Tibial nerve (tissue), 4 donors: ENCODE data around the gene FBXL19. TPM values are rescaled to one million over a fixed set of nuclear protein-coding genes. Genes with fewer than 3 reads are reported as not detected.

Source experiments
- DNase-seq, 2 donors: peaks; one replicate each; pipeline ENCODE4 v3.0.0-alpha.2; 2019; ENCODE audit warnings: low spot score in 2 of 2
- H3K27ac ChIP-seq, 4 donors: fragments of 200-600 bp; sonication (generic) in 3 of 4; one replicate each; pipeline ENCODE4 v1.5.1; 2017 to 2019; ENCODE audit warnings: mild to moderate bottlenecking in 1 of 4
- H3K27me3 ChIP-seq, 2 donors: fragments of 200-600 bp; sonication (generic) in 1 of 2; one replicate each; pipeline versions ENCODE4 v1.5.1 to v1.6.0; 2017 to 2019
- H3K36me3 ChIP-seq, 3 donors: fragments of 200-600 bp; sonication (generic); one replicate each; pipeline ENCODE4 v1.5.1; 2018 to 2019
- H3K4me1 ChIP-seq, 4 donors: fragments of 200-600 bp; sonication (generic) in 3 of 4; one replicate each; pipeline ENCODE4 v1.5.1; 2017 to 2019
- H3K4me3 ChIP-seq, 4 donors: fragments of 200-600 bp; sonication (generic) in 3 of 4; one replicate each; pipeline ENCODE4 v1.5.1; 2017 to 2019; ENCODE audit warnings: mild to moderate bottlenecking in 1 of 4, moderate library complexity in 1 of 4
- H3K9me3 ChIP-seq, 4 donors: fragments of 200-600 bp; sonication (generic) in 3 of 4; one replicate each; pipeline ENCODE4 v1.5.1; 2017 to 2019
- EP300 ChIP-seq, 2 donors: sonication (generic); formaldehyde crosslinking; IDR thresholded peaks; one replicate each; pipeline ENCODE4 v1.6.1; 2017; ENCODE audit warnings: antibody characterized with exemption in 2 of 2, mild to moderate bottlenecking in 1 of 2
- POLR2A ChIP-seq, 2 donors: fragments of 450-650 bp; IDR thresholded peaks; one replicate each; pipeline ENCODE4 v1.6.1; 2017; ENCODE audit warnings: antibody characterized with exemption in 2 of 2, mild to moderate bottlenecking in 2 of 2, moderate library complexity in 2 of 2
- WGBS, 2 donors: methylation state at CpG; one replicate each; pipeline ENCODE4 v1.1.5; 2018; 5-methylcytosine and 5-hydroxymethylcytosine counted together
- total RNA-seq, 4 donors: library from RNA; depleted of rRNA; stranded (reverse); fragments of >200 nt; gene quantifications; one replicate each; pipeline ENCODE4 v1.1.0, GENCODE V29; 2016
- TF ChIP-seq, protein P1 (sequence below), 5 experiments: fragments of 200-600 bp in 3 of 5; fragments of 450-650 bp in 2 of 5; sonication (generic) in 3 of 5; IDR thresholded peaks; one replicate each; pipeline ENCODE4 v1.5.1; 2016 to 2019; ENCODE audit warnings: antibody characterized with exemption in 5 of 5, mild to moderate bottlenecking in 3 of 5, moderate library complexity in 2 of 5

Gene FBXL19
- total RNA-seq, 4 donors from 2014 or later: 7.4 to 25.8 (median 16.7) TPM

DNA sequence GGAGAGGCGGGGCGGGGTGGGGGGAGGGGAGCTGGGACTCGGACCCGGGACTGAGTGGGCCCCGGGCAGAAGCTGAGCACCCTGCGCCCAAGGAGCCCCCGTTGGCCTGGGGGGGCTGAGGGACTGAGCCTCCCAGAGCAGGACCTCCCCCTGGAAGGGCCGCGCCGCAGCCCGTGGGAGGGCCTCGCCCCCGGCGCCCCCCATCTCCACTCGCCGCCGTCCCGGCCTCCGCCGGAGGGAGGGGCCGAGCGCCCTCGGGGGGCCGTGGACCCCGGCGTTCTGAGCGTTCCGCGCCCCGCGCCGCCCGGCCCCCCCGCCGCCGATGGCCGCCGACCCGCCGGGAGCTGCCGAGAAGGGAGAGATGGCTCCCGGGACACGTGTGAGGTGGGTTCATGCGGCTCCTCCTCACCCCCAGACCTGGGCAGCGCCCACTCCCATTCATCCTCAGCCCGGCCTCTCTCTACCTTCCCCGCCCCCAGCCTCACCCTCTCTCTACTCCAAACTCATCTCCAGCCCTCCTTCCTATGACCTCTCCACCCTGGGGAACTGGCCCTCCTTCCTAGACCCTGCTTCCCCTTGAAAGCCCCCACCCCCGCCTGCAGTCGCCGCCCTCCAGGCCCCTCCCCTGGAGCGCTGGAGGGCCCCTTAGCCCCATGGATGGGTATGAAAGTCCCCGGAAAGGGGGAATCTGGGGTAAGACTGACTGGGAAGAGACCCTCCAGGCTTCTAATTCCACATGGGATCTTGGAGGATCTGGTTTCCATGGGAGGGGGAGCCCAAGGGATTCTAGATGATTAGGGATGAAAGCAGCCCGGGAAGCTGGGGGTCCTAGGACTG, 922 bp downstream of the FBXL19 start:
- Histone ChIP-seq H3K27ac (peak overlapping the region; percentile 80 to 98 (median 94)), H3K4me1 (peaks cover 0 to 35% (median 4%) of the 10 kb centered on the region in 4 donors), H3K27me3 (no peaks in the 10 kb centered on the region), H3K36me3 (peaks cover 0 to 41% (median 0%) of the 10 kb centered on the region in 3 donors), H3K9me3 (no peaks in the 10 kb centered on the region), H3K4me3 (peak overlapping the region; percentile 56 to 93 (median 81))
- no peak for DNase-seq
- WGBS, 2 donors: 4% methylated on average over 12 to 35 of the region's 53 CpGs
- TF ChIP-seq, protein P1, sequence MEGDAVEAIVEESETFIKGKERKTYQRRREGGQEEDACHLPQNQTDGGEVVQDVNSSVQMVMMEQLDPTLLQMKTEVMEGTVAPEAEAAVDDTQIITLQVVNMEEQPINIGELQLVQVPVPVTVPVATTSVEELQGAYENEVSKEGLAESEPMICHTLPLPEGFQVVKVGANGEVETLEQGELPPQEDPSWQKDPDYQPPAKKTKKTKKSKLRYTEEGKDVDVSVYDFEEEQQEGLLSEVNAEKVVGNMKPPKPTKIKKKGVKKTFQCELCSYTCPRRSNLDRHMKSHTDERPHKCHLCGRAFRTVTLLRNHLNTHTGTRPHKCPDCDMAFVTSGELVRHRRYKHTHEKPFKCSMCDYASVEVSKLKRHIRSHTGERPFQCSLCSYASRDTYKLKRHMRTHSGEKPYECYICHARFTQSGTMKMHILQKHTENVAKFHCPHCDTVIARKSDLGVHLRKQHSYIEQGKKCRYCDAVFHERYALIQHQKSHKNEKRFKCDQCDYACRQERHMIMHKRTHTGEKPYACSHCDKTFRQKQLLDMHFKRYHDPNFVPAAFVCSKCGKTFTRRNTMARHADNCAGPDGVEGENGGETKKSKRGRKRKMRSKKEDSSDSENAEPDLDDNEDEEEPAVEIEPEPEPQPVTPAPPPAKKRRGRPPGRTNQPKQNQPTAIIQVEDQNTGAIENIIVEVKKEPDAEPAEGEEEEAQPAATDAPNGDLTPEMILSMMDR (IDR thresholded peaks at IDR 0.05): no peak
- TF ChIP-seq EP300 (IDR thresholded peaks at IDR 0.05) (no peak), POLR2A (IDR thresholded peaks at IDR 0.05) (no peak)

DNA sequence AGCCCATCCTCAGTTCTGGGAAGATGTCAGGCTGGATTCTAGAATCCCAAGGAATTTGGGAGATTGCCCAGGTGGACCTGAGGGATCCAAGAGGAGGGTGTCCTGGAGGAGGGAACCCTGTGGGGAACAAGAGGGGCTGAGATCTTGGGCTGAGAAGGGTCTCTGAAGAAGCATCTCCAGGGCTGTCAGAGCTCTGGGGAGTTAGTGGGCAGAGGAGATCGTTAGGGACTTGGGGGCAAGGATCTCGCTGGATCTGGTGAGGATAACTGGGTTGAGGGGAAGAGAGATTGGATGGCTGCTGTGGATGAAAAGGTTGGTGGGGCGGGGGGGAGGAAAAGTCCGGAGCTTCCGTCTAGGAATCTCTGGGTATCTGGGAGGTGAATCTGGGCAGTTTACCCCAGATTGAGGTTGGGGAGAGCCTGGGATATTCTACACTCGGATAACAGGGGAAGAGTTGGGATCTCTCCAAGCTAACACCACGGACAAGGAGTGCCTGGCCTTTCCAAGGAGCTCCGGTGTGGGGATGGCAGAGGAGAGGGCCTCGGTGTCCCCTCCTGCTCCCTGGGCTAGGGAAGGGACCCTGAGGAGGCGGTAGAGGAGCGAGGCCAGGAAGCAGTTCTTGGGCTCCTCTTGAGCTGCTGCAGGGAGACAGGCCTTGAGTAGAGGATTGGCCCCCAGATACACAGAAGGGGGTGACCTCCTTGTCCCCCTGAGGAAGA, 1.7 kb downstream of the FBXL19 start:
- no peak for DNase-seq
- Histone ChIP-seq H3K4me1 (peaks cover 0 to 35% (median 4%) of the 10 kb centered on the region in 4 donors), H3K27ac (peak overlapping the region in 3 of 4 donors; percentile 89 to 98 (median 98)), H3K4me3 (no peak overlapping the region), H3K27me3 (no peaks in the 10 kb centered on the region), H3K36me3 (peaks cover 0 to 48% (median 0%) of the 10 kb centered on the region in 3 donors), H3K9me3 (no peaks in the 10 kb centered on the region)
- 66% methylated on average over 11 of the region's 11 CpGs for WGBS, 2 donors
- no peak for TF ChIP-seq EP300 (IDR thresholded peaks at IDR 0.05)
- TF ChIP-seq, protein P1 (IDR thresholded peaks at IDR 0.05): no peak

DNA sequence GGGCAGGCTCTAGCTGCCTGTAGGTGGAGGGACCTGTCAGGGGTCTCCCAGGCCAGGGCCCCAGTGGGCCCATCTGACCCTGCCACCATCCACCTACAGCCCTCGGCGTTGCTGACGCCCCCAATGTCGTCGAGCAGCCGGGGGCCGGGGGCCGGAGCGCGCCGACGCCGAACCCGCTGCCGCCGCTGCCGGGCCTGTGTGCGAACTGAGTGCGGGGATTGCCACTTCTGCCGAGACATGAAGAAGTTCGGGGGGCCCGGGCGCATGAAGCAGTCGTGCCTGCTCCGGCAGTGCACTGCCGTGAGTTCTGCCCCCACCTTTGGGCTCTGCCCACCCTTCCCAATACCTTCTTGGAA, 2.2 kb downstream of the FBXL19 start:
- TF ChIP-seq EP300 (IDR thresholded peaks at IDR 0.05): no peak
- TF ChIP-seq, protein P1 (IDR thresholded peaks at IDR 0.05): no peak
- no peak for TF ChIP-seq POLR2A (IDR thresholded peaks at IDR 0.05)
- 78 to 92% methylated on average over 2 to 13 of the region's 26 CpGs for WGBS, 2 donors
- peak overlapping the region in 1 of 4 donors; percentile 98 for H3K27ac ChIP-seq

DNA sequence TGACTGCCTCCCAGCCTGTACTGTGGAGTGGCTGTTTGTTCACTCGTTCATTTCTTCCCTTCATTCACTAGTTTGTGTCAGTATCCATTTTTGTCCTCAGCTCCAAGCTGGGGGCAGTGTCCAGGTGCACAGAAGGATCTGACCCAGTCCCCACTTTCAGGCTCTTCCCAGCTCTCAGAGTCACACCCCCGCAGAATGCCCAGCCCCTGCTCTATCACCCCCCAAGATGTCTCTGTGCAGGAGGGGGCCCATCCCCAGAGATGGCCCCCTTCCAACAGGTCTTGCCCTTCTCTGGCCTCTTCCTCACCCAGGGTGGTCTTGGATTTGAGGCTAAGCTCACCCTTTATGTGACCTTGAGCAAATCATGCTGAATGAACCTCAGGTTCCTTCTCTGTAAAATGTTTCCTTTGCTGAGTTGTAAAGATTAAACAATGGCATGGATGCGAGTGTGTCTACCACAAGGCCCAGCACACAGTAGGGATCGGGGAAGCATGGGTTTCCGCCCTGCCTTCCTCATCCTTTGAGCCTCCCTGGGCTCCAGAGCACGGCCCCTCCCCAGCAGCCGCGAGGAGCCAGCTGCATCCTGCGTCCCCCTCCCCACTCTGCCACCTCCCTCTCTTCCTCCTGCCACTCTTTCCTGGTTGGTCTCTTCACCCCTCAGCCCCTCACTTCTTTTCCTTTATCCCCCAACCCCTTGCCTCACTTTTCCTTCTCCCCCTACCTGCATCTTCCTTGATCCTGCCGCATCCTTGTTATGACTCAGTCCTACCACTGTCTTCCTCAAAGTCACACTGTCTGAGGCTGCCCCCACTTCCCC, 2.8 kb downstream of the FBXL19 start:
- peaks cover 0 to 35% (median 4%) of the 10 kb centered on the region in 4 donors for H3K4me1 ChIP-seq
- no peaks in the 10 kb centered on the region for H3K9me3 ChIP-seq
- WGBS, 2 donors: 54 to 61% methylated on average over 10 of the region's 10 CpGs
- H3K27ac ChIP-seq: no peak overlapping the region
- TF ChIP-seq EP300 (IDR thresholded peaks at IDR 0.05): no peak
- TF ChIP-seq, protein P1 (IDR thresholded peaks at IDR 0.05): no peak
- no peak for TF ChIP-seq POLR2A (IDR thresholded peaks at IDR 0.05)
- H3K36me3 ChIP-seq: peaks cover 0 to 59% (median 0%) of the 10 kb centered on the region in 3 donors
- H3K27me3 ChIP-seq: no peaks in the 10 kb centered on the region
- H3K4me3 ChIP-seq: no peak overlapping the region
- no peak for DNase-seq

More for the DNA sequence above, 2.2 kb downstream of the FBXL19 start:
- H3K4me1 ChIP-seq: peaks cover 0 to 35% (median 4%) of the 10 kb centered on the region in 4 donors
- no peak for DNase-seq
- no peaks in the 10 kb centered on the region for H3K27me3 ChIP-seq
- H3K4me3 ChIP-seq: no peak overlapping the region
- H3K9me3 ChIP-seq: no peaks in the 10 kb centered on the region
- H3K36me3 ChIP-seq: peaks cover 0 to 53% (median 0%) of the 10 kb centered on the region in 3 donors
